Neural cell (in vitro differentiated cells): ENCODE measurements around the gene ZP2. TPM values are rescaled to one million over a fixed set of nuclear protein-coding genes. Genes with fewer than 3 reads are reported as not detected.

ENCODE experiments used
- H2AFZ ChIP-seq: fragments of 200-600, 300-800 bp; sonication (generic), shearing (Covaris generic); 2 replicates; pipeline ENCODE4 v1.6.0; 2014; ENCODE audit warnings: low read depth, mild to moderate bottlenecking, antibody characterized with exemption, low read length, moderate library complexity
- H3F3A ChIP-seq: fragments of 200-600 bp; shearing (Covaris generic); 2 replicates; pipeline ENCODE4 v1.6.1; 2016; ENCODE audit warnings: mild to moderate bottlenecking, moderate library complexity, mixed read lengths, antibody characterized with exemption, low read length; ENCODE audit not compliant: insufficient read depth, poor library complexity, severe bottlenecking
- H3K27ac ChIP-seq: fragments of 200-600, 300-800 bp; sonication (generic), shearing (Covaris generic); 2 replicates; pipeline ENCODE4 v1.5.1; 2014; ENCODE audit warnings: mild to moderate bottlenecking, low read length, moderate library complexity
- H3K27me3 ChIP-seq: fragments of 300-800, 200-600 bp; sonication (generic), shearing (Covaris generic); 2 replicates; pipeline ENCODE4 v1.6.0; 2014; ENCODE audit warnings: mild to moderate bottlenecking, low read depth, low read length, moderate library complexity; ENCODE audit not compliant: insufficient read depth
- H3K36me3 ChIP-seq: fragments of 300-800, 200-600 bp; sonication (generic), shearing (Covaris generic); 2 replicates; pipeline ENCODE4 v1.5.1; 2014; ENCODE audit warnings: mild to moderate bottlenecking, antibody characterized with exemption, low read length, moderate library complexity; ENCODE audit not compliant: insufficient read depth
- H3K4me2 ChIP-seq: fragments of 300-800, 200-600 bp; sonication (generic), shearing (Covaris generic); 2 replicates; pipeline ENCODE4 v1.6.0; 2014; ENCODE audit warnings: mild to moderate bottlenecking, low read length
- H3K4me3 ChIP-seq: fragments of 300-800, 200-600 bp; sonication (generic), shearing (Covaris generic); 2 replicates; pipeline ENCODE4 v1.5.1; 2014; ENCODE audit warnings: mild to moderate bottlenecking, low read length, moderate library complexity
- H3K79me2 ChIP-seq: fragments of 200-600 bp; shearing (Covaris generic); replicated peaks from 2 replicates; pipeline ENCODE4 v1.6.0; 2014; ENCODE audit warnings: mild to moderate bottlenecking, low read length, moderate library complexity; ENCODE audit not compliant: insufficient read depth
- H3K9ac ChIP-seq: fragments of 300-800, 200-600 bp; sonication (generic), shearing (Covaris generic); 2 replicates; pipeline ENCODE4 v1.6.1; 2016; ENCODE audit warnings: mild to moderate bottlenecking, low read length, mixed read lengths
- H3K9me2 ChIP-seq: fragments of 200-600 bp; shearing (Covaris generic); 2 replicates; pipeline ENCODE4 v1.6.1; 2016; ENCODE audit warnings: mild to moderate bottlenecking, low read length, mixed read lengths; ENCODE audit not compliant: insufficient read depth
- H3K9me3 ChIP-seq: fragments of 200-600, 300-800 bp; sonication (generic), shearing (Covaris generic); 2 replicates; pipeline ENCODE4 v1.6.1; 2016; ENCODE audit warnings: mild to moderate bottlenecking, mixed run types, low read length, moderate library complexity, mixed read lengths
- H4K20me1 ChIP-seq: fragments of 200-600 bp; shearing (Covaris generic); 2 replicates; pipeline ENCODE4 v1.6.1; 2016; ENCODE audit warnings: mild to moderate bottlenecking, mixed run types; ENCODE audit not compliant: insufficient read depth
- EP300 ChIP-seq: fragments of 450-650 bp; conservative IDR thresholded peaks from 2 replicates; pipeline ENCODE4 v1.6.1; 2014; ENCODE audit warnings: antibody characterized with exemption, mild to moderate bottlenecking, moderate library complexity; ENCODE audit not compliant: poor library complexity, severe bottlenecking
- EZH2 ChIP-seq: fragments of 200-600, 300-800 bp; shearing (Covaris generic), sonication (generic); IDR thresholded peaks from 2 replicates; pipeline ENCODE4 v1.6.1; 2014; ENCODE audit warnings: antibody characterized with exemption, low read length, borderline replicate concordance, mild to moderate bottlenecking; ENCODE audit not compliant: insufficient read depth, poor library complexity, severe bottlenecking
- MXI1 ChIP-seq: fragments of 450-650 bp; conservative IDR thresholded peaks from 2 replicates; pipeline ENCODE4 v1.6.1; 2014; ENCODE audit warnings: antibody characterized with exemption, mild to moderate bottlenecking; ENCODE audit not compliant: poor library complexity, severe bottlenecking
- POLR2AphosphoS5 ChIP-seq: IDR thresholded peaks from 2 replicates; pipeline ENCODE4 v1.6.1; 2012
- RAD21 ChIP-seq: fragments of 450-650 bp; conservative IDR thresholded peaks from 2 replicates; pipeline ENCODE4 v1.6.1; 2014; ENCODE audit warnings: antibody characterized with exemption, mild to moderate bottlenecking, moderate library complexity
- SMC3 ChIP-seq: fragments of 450-650 bp; conservative IDR thresholded peaks from 2 replicates; pipeline ENCODE4 v1.6.1; 2014; ENCODE audit warnings: antibody characterized with exemption, mild to moderate bottlenecking, moderate library complexity; ENCODE audit not compliant: poor library complexity
- TAF1 ChIP-seq: IDR thresholded peaks from 2 replicates; pipeline ENCODE4 v1.6.1; 2012; ENCODE audit warnings: low read depth
- polyA plus RNA-seq: library from polyadenylated mRNA; depleted of rRNA; stranded (reverse); fragments of >200 nt; gene quantifications from 2 replicates; pipeline ENCODE4 v1.2.3, GENCODE V29; 2014
- TF ChIP-seq, protein P1 (sequence below): IDR thresholded peaks from 2 replicates; pipeline ENCODE4 v1.6.1; 2012; ENCODE audit warnings: borderline replicate concordance
- TF ChIP-seq, protein P2 (sequence below): fragments of 450-650 bp; IDR thresholded peaks from 2 replicates; pipeline ENCODE4 v1.5.1; 2014; ENCODE audit warnings: antibody characterized with exemption, mild to moderate bottlenecking, moderate library complexity; ENCODE audit not compliant: poor library complexity, severe bottlenecking

Gene ZP2
- polyA plus RNA-seq, 1 donor from 2014 or later: not detected

GRCh38 chr16:21222495-21223337, 11.3 kb upstream of the ZP2 start:
- no peak overlapping the region for H2AFZ ChIP-seq
- no peak for TF ChIP-seq POLR2AphosphoS5
- no peak for TF ChIP-seq EZH2
- TF ChIP-seq EP300: no peak
- TF ChIP-seq MXI1: no peak
- TF ChIP-seq SMC3: no peak
- TF ChIP-seq, protein P1, sequence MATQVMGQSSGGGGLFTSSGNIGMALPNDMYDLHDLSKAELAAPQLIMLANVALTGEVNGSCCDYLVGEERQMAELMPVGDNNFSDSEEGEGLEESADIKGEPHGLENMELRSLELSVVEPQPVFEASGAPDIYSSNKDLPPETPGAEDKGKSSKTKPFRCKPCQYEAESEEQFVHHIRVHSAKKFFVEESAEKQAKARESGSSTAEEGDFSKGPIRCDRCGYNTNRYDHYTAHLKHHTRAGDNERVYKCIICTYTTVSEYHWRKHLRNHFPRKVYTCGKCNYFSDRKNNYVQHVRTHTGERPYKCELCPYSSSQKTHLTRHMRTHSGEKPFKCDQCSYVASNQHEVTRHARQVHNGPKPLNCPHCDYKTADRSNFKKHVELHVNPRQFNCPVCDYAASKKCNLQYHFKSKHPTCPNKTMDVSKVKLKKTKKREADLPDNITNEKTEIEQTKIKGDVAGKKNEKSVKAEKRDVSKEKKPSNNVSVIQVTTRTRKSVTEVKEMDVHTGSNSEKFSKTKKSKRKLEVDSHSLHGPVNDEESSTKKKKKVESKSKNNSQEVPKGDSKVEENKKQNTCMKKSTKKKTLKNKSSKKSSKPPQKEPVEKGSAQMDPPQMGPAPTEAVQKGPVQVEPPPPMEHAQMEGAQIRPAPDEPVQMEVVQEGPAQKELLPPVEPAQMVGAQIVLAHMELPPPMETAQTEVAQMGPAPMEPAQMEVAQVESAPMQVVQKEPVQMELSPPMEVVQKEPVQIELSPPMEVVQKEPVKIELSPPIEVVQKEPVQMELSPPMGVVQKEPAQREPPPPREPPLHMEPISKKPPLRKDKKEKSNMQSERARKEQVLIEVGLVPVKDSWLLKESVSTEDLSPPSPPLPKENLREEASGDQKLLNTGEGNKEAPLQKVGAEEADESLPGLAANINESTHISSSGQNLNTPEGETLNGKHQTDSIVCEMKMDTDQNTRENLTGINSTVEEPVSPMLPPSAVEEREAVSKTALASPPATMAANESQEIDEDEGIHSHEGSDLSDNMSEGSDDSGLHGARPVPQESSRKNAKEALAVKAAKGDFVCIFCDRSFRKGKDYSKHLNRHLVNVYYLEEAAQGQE: no peak
- TF ChIP-seq, protein P2, sequence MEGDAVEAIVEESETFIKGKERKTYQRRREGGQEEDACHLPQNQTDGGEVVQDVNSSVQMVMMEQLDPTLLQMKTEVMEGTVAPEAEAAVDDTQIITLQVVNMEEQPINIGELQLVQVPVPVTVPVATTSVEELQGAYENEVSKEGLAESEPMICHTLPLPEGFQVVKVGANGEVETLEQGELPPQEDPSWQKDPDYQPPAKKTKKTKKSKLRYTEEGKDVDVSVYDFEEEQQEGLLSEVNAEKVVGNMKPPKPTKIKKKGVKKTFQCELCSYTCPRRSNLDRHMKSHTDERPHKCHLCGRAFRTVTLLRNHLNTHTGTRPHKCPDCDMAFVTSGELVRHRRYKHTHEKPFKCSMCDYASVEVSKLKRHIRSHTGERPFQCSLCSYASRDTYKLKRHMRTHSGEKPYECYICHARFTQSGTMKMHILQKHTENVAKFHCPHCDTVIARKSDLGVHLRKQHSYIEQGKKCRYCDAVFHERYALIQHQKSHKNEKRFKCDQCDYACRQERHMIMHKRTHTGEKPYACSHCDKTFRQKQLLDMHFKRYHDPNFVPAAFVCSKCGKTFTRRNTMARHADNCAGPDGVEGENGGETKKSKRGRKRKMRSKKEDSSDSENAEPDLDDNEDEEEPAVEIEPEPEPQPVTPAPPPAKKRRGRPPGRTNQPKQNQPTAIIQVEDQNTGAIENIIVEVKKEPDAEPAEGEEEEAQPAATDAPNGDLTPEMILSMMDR: no peak
- no peak for TF ChIP-seq TAF1
- no peak for TF ChIP-seq RAD21
- no peak overlapping the region for H3K4me3 ChIP-seq
- H3K9me2 ChIP-seq: no peaks in the 10 kb centered on the region
- no peak overlapping the region for H3K27ac ChIP-seq
- no peak overlapping the region for H3K4me2 ChIP-seq
- H3K36me3 ChIP-seq: no peaks in the 10 kb centered on the region
- H3K9me3 ChIP-seq: no peaks in the 10 kb centered on the region
- no peaks in the 10 kb centered on the region for H3F3A ChIP-seq
- H3K27me3 ChIP-seq: no peaks in the 10 kb centered on the region
- H3K79me2 ChIP-seq: no peaks in the 10 kb centered on the region
- no peak overlapping the region for H3K9ac ChIP-seq
- no peaks in the 10 kb centered on the region for H4K20me1 ChIP-seq

- Histone ChIP-seq H3K36me3 (no peaks in the 10 kb centered on the region), H3F3A (no peaks in the 10 kb centered on the region), H2AFZ (no peak overlapping the region), H3K27me3 (no peaks in the 10 kb centered on the region), H4K20me1 (no peaks in the 10 kb centered on the region), H3K9me2 (no peaks in the 10 kb centered on the region), H3K9me3 (no peaks in the 10 kb centered on the region), H3K27ac (no peak overlapping the region), H3K79me2 (no peaks in the 10 kb centered on the region), H3K4me2 (no peak overlapping the region), H3K4me3 (no peak overlapping the region), H3K9ac (no peak overlapping the region)
- TF ChIP-seq EZH2: no peak
- TF ChIP-seq, protein P2: no peak
- TF ChIP-seq TAF1: no peak
- no peak for TF ChIP-seq RAD21
Measured at GRCh38 chr16:21219551-21219950, 8.2 kb upstream of the ZP2 start.
